Activated CD4-positive, alpha-beta memory T cell treated with anti-CD3 and anti-CD28 coated beads, Interleukin-2, amount 10 ng/mL, durations not matched to agents 7 days and 5 days (primary cell): ENCODE data around the gene SMIM24. TPM values are rescaled to one million over a fixed set of nuclear protein-coding genes. Genes with fewer than 3 reads are reported as not detected.

Experiments used
- CTCF ChIA-PET: fragments of 350-600 bp; sonication (Branson Sonifier 250); formaldehyde crosslinking; loops from one replicate; lab custom pipeline; 2021; ENCODE audit warnings: antibody characterized with exemption, inconsistent platforms; lab: Charles Lee
- POLR2A ChIA-PET: fragments of 350-600 bp; sonication (Branson Sonifier 250); formaldehyde crosslinking; loops from one replicate; lab custom pipeline; 2021; ENCODE audit warnings: antibody characterized with exemption; lab: Charles Lee
- DNase-seq: peaks from one replicate; pipeline ENCODE4 v3.0.0-alpha.2; 2020
- H3K27ac Mint-ChIP-seq: one replicate; pipeline ENCODE4 v1.8.0; 2021; ENCODE audit warnings: mild to moderate bottlenecking, mixed read lengths
- H3K27me3 Mint-ChIP-seq: one replicate; pipeline ENCODE4 v1.8.0; 2021; ENCODE audit warnings: mixed read lengths
- H3K36me3 Mint-ChIP-seq: one replicate; pipeline ENCODE4 v1.8.0; 2021; ENCODE audit warnings: low read depth, mixed read lengths
- H3K4me1 Mint-ChIP-seq: one replicate; pipeline ENCODE4 v1.8.0; 2021; ENCODE audit warnings: mixed read lengths
- H3K4me3 Mint-ChIP-seq: one replicate; pipeline ENCODE4 v1.8.0; 2021; ENCODE audit warnings: mild to moderate bottlenecking, mixed read lengths
- H3K9me3 Mint-ChIP-seq: one replicate; pipeline ENCODE4 v1.8.0; 2021; ENCODE audit warnings: mixed read lengths
- total RNA-seq, 2 experiments: library from RNA; stranded (reverse); gene quantifications; one replicate each; pipeline ENCODE4 v1.2.3, GENCODE V29; 2021

Gene SMIM24
- total RNA-seq, 2 experiments from 2014 or later, result not detected

GRCh38 chr19:3483226-3483628, 2.9 kb upstream of the SMIM24 start, which contains the start of gene SMIM44:
SMIM44 (minus strand) TSS chr19:3483441; CDS start chr19:3483403, 38 bp downstream.
- Mint-ChIP-seq H3K4me3 (no peak within 1 kb of the TSS), H3K4me1 (peaks cover 5% of the 10 kb centered on the region), H3K9me3 (no peaks in the 10 kb centered on the region), H3K36me3 (no peaks in the 10 kb centered on the region), H3K27me3 (peaks cover under 1% of the 10 kb centered on the region), H3K27ac (no peak within 1 kb of the TSS)
- DNase-seq, result no peak
- POLR2A ChIA-PET, result no interaction called here
- CTCF ChIA-PET, result interaction anchor here (0.6 to 0.9 kb wide), 2 partner anchors 18 kb away, joined by 3 to 5 read pairs; no protein-coding TSS in a partner anchor

- H3K4me1 Mint-ChIP-seq, result peaks cover 9% of the 10 kb centered on the region
- H3K4me3 Mint-ChIP-seq, result no peak overlapping the region
- H3K9me3 Mint-ChIP-seq, result no peaks in the 10 kb centered on the region
- ChIA-PET CTCF (interaction anchor here (0.7 kb wide), 1 partner anchor 13 kb away, joined by 3 read pairs; no protein-coding TSS in a partner anchor), POLR2A (no interaction called here)
- no peak overlapping the region for H3K27ac Mint-ChIP-seq
- no peak for DNase-seq
- no peaks in the 10 kb centered on the region for H3K36me3 Mint-ChIP-seq
- H3K27me3 Mint-ChIP-seq, result peaks cover 5% of the 10 kb centered on the region
Observed at GRCh38 chr19:3482507-3483225, 2.3 kb upstream of the SMIM24 start.

GRCh38 chr19:3481241-3482090, 1.1 kb upstream of the SMIM24 start:
- no peak overlapping the region for H3K4me3 Mint-ChIP-seq
- H3K4me1 Mint-ChIP-seq, result peaks cover 9% of the 10 kb centered on the region
- peaks cover 5% of the 10 kb centered on the region for H3K27me3 Mint-ChIP-seq
- ChIA-PET CTCF (interaction anchor here (0.6 kb wide), 2 partner anchors 318 to 401 kb away, joined by 3 read pairs; no protein-coding TSS in a partner anchor), POLR2A (interaction anchor here (1.2 kb wide), 1 partner anchor 13 kb away, joined by 4 read pairs; no protein-coding TSS in a partner anchor)
- no peaks in the 10 kb centered on the region for H3K9me3 Mint-ChIP-seq
- no peaks in the 10 kb centered on the region for H3K36me3 Mint-ChIP-seq
- H3K27ac Mint-ChIP-seq, result no peak overlapping the region
- no peak for DNase-seq

- POLR2A ChIA-PET, result interaction anchor here (0.6 to 2.0 kb wide), 2 partner anchors 21 to 29 kb away, joined by 3 to 8 read pairs; partner anchors contain the start of gene DOHH
- H3K27me3 Mint-ChIP-seq, result peaks cover 5% of the 10 kb centered on the region
- no peaks in the 10 kb centered on the region for H3K36me3 Mint-ChIP-seq
Observed at GRCh38 chr19:3479834-3480215, 500 bp downstream of the SMIM24 start.

GRCh38 chr19:3479177-3479833, 1.0 kb downstream of the SMIM24 start:
- ChIA-PET POLR2A (interaction anchor here (0.6 to 2.0 kb wide), 3 partner anchors 21 to 50 kb away, joined by 3 to 8 read pairs (median 3); partner anchors contain the start of gene DOHH), CTCF (interaction anchor here (0.5 to 1.3 kb wide), 5 partner anchors 10 to 1788 kb away, joined by 3 to 5 read pairs (median 5); no protein-coding TSS in a partner anchor)
- Mint-ChIP-seq H3K4me3 (no peak overlapping the region), H3K9me3 (no peaks in the 10 kb centered on the region), H3K36me3 (no peaks in the 10 kb centered on the region), H3K4me1 (peaks cover 9% of the 10 kb centered on the region), H3K27me3 (peaks cover 5% of the 10 kb centered on the region), H3K27ac (no peak overlapping the region)
- peak; percentile 55 for DNase-seq

More at GRCh38 chr19:3479834-3480215, 500 bp downstream of the SMIM24 start:
- DNase-seq, result peak; percentile 43
- CTCF ChIA-PET, result interaction anchor here (0.7 to 1.3 kb wide), 3 partner anchors 10 to 1789 kb away, joined by 3 to 5 read pairs (median 3); no protein-coding TSS in a partner anchor
- H3K4me1 Mint-ChIP-seq, result peaks cover 9% of the 10 kb centered on the region
- no peak overlapping the region for H3K4me3 Mint-ChIP-seq
- H3K9me3 Mint-ChIP-seq, result no peaks in the 10 kb centered on the region
- no peak overlapping the region for H3K27ac Mint-ChIP-seq

- ChIA-PET POLR2A (interaction anchor here (0.6 to 2.0 kb wide), 2 partner anchors 22 to 49 kb away, joined by 3 to 8 read pairs; partner anchors contain the start of gene DOHH), CTCF (interaction anchor here (0.5 to 1.3 kb wide), 3 partner anchors 49 to 503 kb away, joined by 5 read pairs; no protein-coding TSS in a partner anchor)
- Mint-ChIP-seq H3K4me3 (no peak overlapping the region), H3K27me3 (peaks cover 5% of the 10 kb centered on the region), H3K9me3 (no peaks in the 10 kb centered on the region), H3K27ac (no peak overlapping the region), H3K4me1 (peaks cover 9% of the 10 kb centered on the region), H3K36me3 (no peaks in the 10 kb centered on the region)
- DNase-seq, result no peak
Observed at GRCh38 chr19:3478409-3479176, 1.7 kb downstream of the SMIM24 start.

GRCh38 chr19:3477951-3478350, 2.4 kb downstream of the SMIM24 start:
- DNase-seq, result no peak
- Mint-ChIP-seq H3K4me1 (peaks cover 9% of the 10 kb centered on the region), H3K27ac (no peak overlapping the region), H3K4me3 (no peak overlapping the region), H3K9me3 (no peaks in the 10 kb centered on the region), H3K27me3 (peaks cover 5% of the 10 kb centered on the region), H3K36me3 (no peaks in the 10 kb centered on the region)
- POLR2A ChIA-PET, result no interaction called here
- CTCF ChIA-PET, result no interaction called here

GRCh38 chr19:3477506-3477905, 2.8 kb downstream of the SMIM24 start:
- no peaks in the 10 kb centered on the region for H3K9me3 Mint-ChIP-seq
- ChIA-PET POLR2A (no interaction called here), CTCF (no interaction called here)
- no peak for DNase-seq
- H3K27me3 Mint-ChIP-seq, result peaks cover 5% of the 10 kb centered on the region
- H3K4me3 Mint-ChIP-seq, result no peak overlapping the region
- no peak overlapping the region for H3K27ac Mint-ChIP-seq
- H3K4me1 Mint-ChIP-seq, result peaks cover 9% of the 10 kb centered on the region
- H3K36me3 Mint-ChIP-seq, result no peaks in the 10 kb centered on the region

- POLR2A ChIA-PET, result no interaction called here
Observed at GRCh38 chr19:3476830-3477229, 3.5 kb downstream of the SMIM24 start.

GRCh38 chr19:3475449-3475848, 4.9 kb downstream of the SMIM24 start:
- CTCF ChIA-PET, result no interaction called here
- POLR2A ChIA-PET, result no interaction called here
- Mint-ChIP-seq H3K27ac (no peak overlapping the region), H3K9me3 (no peaks in the 10 kb centered on the region), H3K27me3 (peaks cover 5% of the 10 kb centered on the region), H3K4me1 (peaks cover 9% of the 10 kb centered on the region), H3K4me3 (no peak overlapping the region), H3K36me3 (no peaks in the 10 kb centered on the region)
- DNase-seq, result no peak

More at GRCh38 chr19:3476830-3477229, 3.5 kb downstream of the SMIM24 start:
- H3K4me3 Mint-ChIP-seq, result no peak overlapping the region
- CTCF ChIA-PET, result interaction anchor here (0.6 kb wide), 1 partner anchor 176 kb away, joined by 3 read pairs; no protein-coding TSS in a partner anchor
- no peaks in the 10 kb centered on the region for H3K36me3 Mint-ChIP-seq
- peaks cover 5% of the 10 kb centered on the region for H3K27me3 Mint-ChIP-seq
- no peak overlapping the region for H3K27ac Mint-ChIP-seq
- no peaks in the 10 kb centered on the region for H3K9me3 Mint-ChIP-seq
- H3K4me1 Mint-ChIP-seq, result peaks cover 9% of the 10 kb centered on the region
- no peak for DNase-seq

- Mint-ChIP-seq H3K9me3 (no peaks in the 10 kb centered on the region), H3K4me1 (peaks cover 9% of the 10 kb centered on the region), H3K36me3 (no peaks in the 10 kb centered on the region), H3K27ac (no peak overlapping the region), H3K27me3 (peaks cover 5% of the 10 kb centered on the region), H3K4me3 (no peak overlapping the region)
- no peak for DNase-seq
- ChIA-PET CTCF (no interaction called here), POLR2A (no interaction called here)
Observed at GRCh38 chr19:3474614-3475013, 5.7 kb downstream of the SMIM24 start.
